Dermis microvascular lymphatic vessel endothelial cell (primary cell): ENCODE measurements around the gene CLASP1. TPM values are rescaled to one million over a fixed set of nuclear protein-coding genes. Genes with fewer than 3 reads are reported as not detected.
"Not testable (repeated sequence)": the region's sequence is repeated elsewhere in the genome, so short reads cannot be mapped to it uniquely, and the experiment has no call there.

Experiments
- DNase-seq, 2 donors: peaks; one replicate each; pipeline versions ENCODE4 v3.0.0 to v3.0.0-alpha.2; 2010; ENCODE audit warnings: low read depth in 2 of 2
- total RNA-seq: library from RNA; depleted of rRNA; stranded (reverse); fragments of >200 nt; gene quantifications from 2 replicates; pipeline ENCODE4 v1.2.1, GENCODE V29; 2014

The CLASP1 gene
- total RNA-seq, 1 donor from 2014 or later: 28.4 TPM

GRCh38 chr2:121351521-121352318 is 297.5 kb downstream of the CLASP1 start:
- DNase-seq: no peak

DNA sequence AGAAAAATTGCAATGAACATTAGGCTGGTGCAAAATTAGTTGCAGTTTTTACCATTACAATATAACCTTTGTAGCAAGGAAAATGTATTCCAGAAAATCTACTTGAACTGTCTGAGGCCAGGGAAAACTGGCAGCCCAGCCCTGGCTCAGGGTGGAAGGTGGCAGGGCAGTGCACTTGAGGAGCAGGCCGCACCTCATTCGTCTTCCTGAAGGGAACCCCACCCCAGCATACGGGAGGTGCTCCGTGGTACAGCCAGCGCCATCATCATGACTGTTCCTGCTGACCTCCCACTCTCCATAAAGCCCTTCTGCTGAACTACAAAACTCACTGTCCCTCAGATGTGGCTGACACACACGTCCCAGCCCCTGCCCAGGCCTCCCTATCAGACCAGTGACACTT is 298.4 kb downstream of the CLASP1 start:
- no peak for DNase-seq

DNA sequence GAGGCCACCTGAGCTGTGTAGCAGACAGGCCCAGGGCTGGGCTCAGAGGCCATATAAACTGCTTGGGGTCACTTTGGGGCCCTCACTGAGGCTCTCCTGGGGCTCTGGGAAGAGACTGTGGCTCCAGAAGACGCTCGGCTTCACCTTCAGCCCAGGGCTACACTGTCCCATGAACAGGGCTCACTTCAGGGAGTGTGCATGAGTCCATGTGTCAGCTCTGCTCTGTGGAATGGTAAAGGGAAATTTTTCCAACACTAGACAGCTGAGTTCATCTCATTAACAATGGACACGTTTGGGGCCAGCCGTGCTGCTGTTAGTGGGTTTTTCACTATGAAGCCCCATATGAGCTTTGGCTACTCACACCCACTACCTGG is 298.9 kb downstream of the CLASP1 start:
- DNase-seq: no peak

DNA sequence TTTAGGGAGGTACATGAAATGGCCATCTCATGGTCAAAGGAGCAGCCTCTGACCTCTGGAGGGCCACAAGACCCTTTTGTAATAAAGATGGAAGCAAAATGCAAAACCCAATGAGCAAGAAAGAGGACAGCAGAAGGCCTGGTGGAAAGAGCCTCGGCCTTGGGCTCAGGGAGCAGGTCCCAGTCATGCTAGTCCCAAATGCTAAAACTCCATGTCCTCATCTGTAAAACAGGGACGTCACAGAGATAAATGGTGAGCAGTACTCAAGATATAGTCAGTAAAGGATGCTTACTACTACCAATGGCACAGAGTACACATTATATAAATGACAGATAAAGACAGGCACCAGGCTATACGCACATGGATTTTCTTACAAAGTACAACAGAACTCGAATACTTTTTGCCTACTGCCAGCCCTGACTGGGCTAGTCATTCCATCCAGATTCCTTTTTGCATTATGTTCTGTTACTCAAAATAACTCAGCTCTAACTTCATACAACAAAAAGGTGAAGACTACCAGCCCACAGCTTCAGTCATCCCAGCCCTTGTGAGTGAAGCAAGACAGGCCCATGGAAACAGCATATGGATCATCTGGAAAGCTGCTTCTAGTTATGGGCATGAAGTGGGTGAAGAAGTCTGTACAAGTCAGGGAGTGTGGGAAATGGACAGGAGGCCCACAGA is 299.4 kb downstream of the CLASP1 start:
- DNase-seq: no peak

- no peak for DNase-seq
Observed at GRCh38 chr2:121348128-121348740, 301.0 kb downstream of the CLASP1 start.

GRCh38 chr2:121346859-121347258 is 302.4 kb downstream of the CLASP1 start:
- no peak for DNase-seq

DNA sequence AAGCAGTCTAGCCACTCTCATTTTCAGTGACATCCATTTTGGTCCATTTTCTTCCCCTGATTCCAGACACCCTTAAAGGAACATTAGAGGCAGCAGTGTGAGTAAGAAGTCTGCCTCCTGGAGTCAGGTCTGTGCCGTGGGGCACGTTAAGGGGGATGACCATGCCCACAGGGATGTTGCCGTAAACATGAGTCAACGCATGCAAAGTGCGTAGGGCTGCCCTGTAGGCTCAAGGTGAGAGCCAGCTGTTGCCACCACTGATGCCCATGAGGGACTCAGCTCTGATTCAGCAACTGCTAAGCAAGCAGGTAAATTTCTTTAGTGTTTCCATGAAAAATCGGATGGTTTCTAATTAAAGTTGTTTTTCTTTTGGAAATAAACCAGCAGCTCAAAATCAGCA is 302.9 kb downstream of the CLASP1 start:
- DNase-seq: no peak

- DNase-seq: no peak
Observed at GRCh38 chr2:121345887-121346286, 303.4 kb downstream of the CLASP1 start.

DNA sequence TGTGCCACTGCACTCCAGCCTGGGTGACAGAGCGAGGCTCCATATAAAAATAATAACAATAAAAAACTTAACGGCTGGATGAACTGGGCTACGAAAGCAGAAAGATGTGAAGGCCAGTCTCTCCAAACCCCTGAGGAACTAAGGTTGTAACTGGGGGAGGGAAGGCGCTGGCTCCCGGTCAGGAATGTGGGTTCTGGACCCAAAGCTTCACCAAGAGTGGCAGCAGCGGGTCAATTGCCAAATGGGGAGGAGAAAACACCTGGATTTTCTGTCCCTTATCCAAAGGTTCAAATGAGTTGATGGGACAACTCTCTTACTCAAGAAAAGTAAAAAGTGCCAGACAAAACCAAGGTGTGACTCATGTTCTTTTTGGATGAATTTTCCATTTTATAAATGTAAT is 304.2 kb downstream of the CLASP1 start:
- no peak for DNase-seq

- not testable (repeated sequence) for DNase-seq
Observed at GRCh38 chr2:121343828-121344399, 305.3 kb downstream of the CLASP1 start.

- DNase-seq: peak in 1 of 2 donors; percentile 15
Observed at GRCh38 chr2:121343191-121343590, 306.1 kb downstream of the CLASP1 start.

GRCh38 chr2:121342751-121343150 is 306.5 kb downstream of the CLASP1 start:
- DNase-seq: no peak

- DNase-seq: no peak
Observed at GRCh38 chr2:121340926-121341325, 308.3 kb downstream of the CLASP1 start.

- DNase-seq: no peak
Observed at GRCh38 chr2:121338281-121338680, 311.0 kb downstream of the CLASP1 start.

DNA sequence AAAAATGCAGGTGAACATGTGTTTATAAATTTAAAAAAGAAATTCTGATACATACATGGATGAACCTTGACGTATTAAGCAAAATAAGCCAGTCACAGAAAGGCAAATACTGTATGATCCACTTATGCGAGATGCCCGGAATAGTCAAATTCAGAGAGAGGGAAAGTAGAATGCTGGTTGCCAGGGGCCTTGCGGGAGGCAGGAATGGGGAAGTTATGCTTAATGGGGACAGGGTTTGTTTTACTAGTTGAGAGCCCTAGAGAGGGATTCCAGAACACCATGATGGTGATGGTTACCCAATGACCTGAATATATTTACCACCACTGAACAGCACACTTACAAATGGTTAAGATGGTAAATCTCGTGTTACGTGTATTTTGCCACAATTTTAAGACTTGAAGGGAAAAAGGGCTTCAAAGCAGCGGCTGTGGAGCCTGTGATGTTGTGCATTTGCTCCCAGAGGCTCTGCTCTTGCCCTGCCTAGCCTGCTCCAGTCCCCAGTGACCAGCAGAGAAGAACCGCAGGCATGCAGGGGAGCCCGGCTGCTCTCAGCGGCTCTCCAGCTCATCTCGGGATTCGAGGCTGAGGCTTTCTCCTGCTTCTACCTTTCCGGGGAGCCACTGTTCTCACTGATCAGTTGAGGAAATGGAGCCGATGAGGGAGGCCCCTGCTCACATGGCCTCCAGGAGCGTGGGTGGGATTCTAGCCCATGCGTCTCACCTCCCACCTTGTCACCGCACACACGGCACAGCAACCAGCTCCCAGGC is 312.6 kb downstream of the CLASP1 start:
- no peak for DNase-seq

DNA sequence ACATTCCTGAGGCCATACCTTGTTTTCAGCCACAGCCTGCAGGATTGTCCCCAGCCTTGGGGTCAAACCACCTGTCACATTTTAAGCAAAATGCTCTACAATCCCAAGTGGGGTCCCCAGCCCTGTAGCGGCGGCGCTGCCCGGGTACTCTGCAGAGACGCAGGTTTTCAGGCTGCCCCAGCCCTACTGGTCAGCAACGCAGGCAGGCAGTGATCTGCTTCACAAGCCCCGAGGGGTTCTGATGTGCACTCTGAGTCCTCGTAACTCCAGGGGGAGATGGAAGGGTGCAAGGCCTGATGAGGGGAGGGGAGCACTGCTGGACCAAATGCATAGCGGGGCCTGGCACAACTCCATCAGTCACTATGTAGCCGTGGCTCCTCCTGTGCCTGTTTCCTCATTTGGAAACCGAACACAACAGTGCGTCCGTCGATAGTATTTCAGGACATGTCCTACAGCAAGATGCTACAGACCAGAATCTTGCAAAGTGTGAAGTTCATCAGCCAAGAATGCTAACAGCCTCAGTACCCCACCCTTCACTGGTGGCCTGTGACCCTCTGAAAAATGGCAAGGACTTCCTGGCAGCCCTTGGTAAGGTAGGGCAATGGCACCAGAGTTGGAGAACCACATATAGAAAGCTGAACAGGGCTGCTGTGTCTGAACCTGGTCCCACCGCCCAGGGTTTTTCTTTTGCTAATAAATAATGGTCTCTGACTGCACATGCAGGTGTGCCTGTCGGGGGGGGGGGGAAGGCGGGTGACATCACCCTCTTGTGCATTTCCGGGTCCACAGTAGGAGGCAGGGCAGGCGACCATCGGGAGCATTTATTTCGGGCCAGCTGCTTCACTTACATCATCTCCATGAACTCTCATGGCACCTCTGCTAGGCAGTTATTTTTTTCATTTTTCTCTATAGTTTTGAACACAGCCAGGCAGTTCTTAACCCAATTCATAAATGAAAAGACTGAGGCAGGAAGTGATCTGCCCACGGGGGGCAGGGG is 313.7 kb downstream of the CLASP1 start:
- DNase-seq: peak in 1 of 2 donors; percentile 17

DNA sequence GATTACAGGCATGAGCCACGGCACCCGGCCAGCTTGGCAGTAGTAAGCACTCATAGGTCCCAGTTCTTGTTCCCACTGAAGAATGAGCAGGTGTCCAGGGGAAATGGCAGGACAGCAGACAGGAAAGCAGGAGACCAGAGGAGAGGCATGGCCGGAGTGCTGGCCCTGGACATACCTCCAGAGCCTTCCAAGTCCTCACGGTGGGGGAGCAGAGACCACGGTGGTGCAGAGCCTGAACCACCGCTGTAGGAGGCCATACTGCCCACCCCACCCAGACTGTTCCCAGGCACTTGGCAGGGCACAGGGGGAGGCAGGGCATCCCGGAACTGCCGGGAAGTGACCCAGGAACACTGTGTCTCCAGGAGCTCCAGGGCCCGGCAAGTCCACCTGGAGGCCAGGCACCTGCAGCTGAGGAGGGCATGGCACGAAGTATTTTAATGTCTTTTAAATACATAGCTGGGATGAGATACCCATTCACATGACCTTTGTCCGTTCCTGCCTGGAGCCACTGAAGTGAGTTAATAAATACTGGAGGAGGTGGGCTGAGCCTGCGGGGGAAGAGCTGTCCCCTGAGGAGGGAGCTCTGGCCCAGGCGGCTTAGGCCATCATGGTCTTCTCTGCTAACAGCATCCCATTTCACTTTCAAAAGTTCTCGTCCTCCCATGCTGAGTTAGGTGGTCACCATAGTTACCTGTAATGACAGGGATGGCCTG is 314.5 kb downstream of the CLASP1 start:
- no peak for DNase-seq

- DNase-seq: peak in 1 of 2 donors; percentile 10
Observed at GRCh38 chr2:121333834-121334558, 315.3 kb downstream of the CLASP1 start.

DNA sequence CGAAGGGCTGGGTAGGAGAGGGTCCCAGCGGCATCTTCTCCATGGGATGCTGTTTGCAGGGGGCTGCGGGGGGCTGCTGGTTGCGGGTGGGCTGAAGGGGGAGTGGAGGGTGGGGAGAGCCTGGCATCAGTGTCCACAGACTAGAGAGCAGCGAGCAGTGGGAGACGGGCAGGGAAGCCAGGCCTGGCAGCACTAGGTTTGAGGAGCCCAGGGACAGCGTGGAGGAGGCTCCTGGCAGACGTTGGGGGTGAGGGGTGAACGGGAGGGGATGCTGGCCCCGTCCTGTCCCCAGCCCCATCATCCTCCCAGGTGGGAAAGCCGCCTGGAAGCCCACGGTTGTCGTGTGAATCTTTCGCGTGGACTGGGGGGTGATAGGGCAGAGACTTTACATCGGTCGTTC is 316.0 kb downstream of the CLASP1 start:
- DNase-seq: no peak
